CD14-positive monocyte (primary cell): ENCODE data around the gene LSM10. TPM values are rescaled to one million over a fixed set of nuclear protein-coding genes. Genes with fewer than 3 reads are reported as not detected.

ENCODE experiments used
- DNase-seq, 3 donors: peaks; one replicate each; pipeline ENCODE4 v3.0.0-alpha.2; 2011 to 2022
- H2AFZ ChIP-seq: 2 replicates; pipeline ENCODE4 v1.6.0; 2012; ENCODE audit warnings: mild to moderate bottlenecking, low read depth, low read length, inconsistent platforms; ENCODE audit not compliant: insufficient read depth, poor library complexity, severe bottlenecking
- H3K27ac ChIP-seq, 2 donors: 1 replicate in 1 of 2; 2 replicates in 1 of 2; pipeline ENCODE4 v1.5.1; 2012 to 2013; ENCODE audit warnings: low read length in 2 of 2, control low read depth in 1 of 2, inconsistent platforms in 1 of 2, low read depth in 1 of 2, mild to moderate bottlenecking in 1 of 2
- H3K27me3 ChIP-seq, 2 donors: one replicate each; pipeline versions ENCODE4 v1.6.0 to v1.6.1; 2011 to 2013; ENCODE audit warnings: low read length in 2 of 2; ENCODE audit not compliant: control insufficient read depth in 2 of 2, insufficient read depth in 2 of 2
- H3K36me3 ChIP-seq, 2 donors: replicated peaks in 1 of 2; 1 replicate in 1 of 2; 2 replicates in 1 of 2; pipeline versions ENCODE4 v1.5.1 to v1.6.1; 2012 to 2013; ENCODE audit warnings: low read length in 2 of 2, control low read depth in 1 of 2, inconsistent platforms in 1 of 2, mild to moderate bottlenecking in 1 of 2; ENCODE audit not compliant: insufficient read depth in 2 of 2, control insufficient read depth in 1 of 2
- H3K4me1 ChIP-seq, 2 donors: 1 replicate in 1 of 2; 2 replicates in 1 of 2; pipeline versions ENCODE4 v1.5.1 to v1.6.1; 2012 to 2013; ENCODE audit warnings: low read length in 2 of 2, control low read depth in 1 of 2, inconsistent platforms in 1 of 2, mild to moderate bottlenecking in 1 of 2, moderate library complexity in 1 of 2; ENCODE audit not compliant: insufficient read depth in 2 of 2, control insufficient read depth in 1 of 2
- H3K4me2 ChIP-seq: replicated peaks from 2 replicates; pipeline ENCODE3; 2012; ENCODE audit warnings: low read length, moderate library complexity, mild to moderate bottlenecking; ENCODE audit not compliant: poor library complexity, severe bottlenecking; ENCODE audit errors: extremely low read depth
- H3K4me3 ChIP-seq, 3 experiments: fragments of 200-600 bp in 1 of 3; sonication (generic) in 1 of 3; replicated peaks in 1 of 3; 1 replicate in 2 of 3; 2 replicates in 1 of 3; pipeline ENCODE4 v1.5.1; 2011 to 2013; ENCODE audit warnings: low read length in 3 of 3, mild to moderate bottlenecking in 3 of 3, control low read depth in 2 of 3, low read depth in 2 of 3, inconsistent platforms in 1 of 3, moderate library complexity in 1 of 3
- H3K79me2 ChIP-seq: 2 replicates; pipeline ENCODE4 v1.6.0; 2012; ENCODE audit warnings: mild to moderate bottlenecking, control low read depth, inconsistent platforms, low read length, moderate library complexity; ENCODE audit not compliant: insufficient read depth
- H3K9ac ChIP-seq: 2 replicates; pipeline ENCODE4 v1.6.0; 2017; ENCODE audit warnings: low read length, mild to moderate bottlenecking; ENCODE audit not compliant: insufficient read depth, poor library complexity, severe bottlenecking
- H3K9me3 ChIP-seq, 2 donors: replicated peaks in 1 of 2; 1 replicate in 1 of 2; 2 replicates in 1 of 2; pipeline versions ENCODE4 v1.5.1 to v1.6.1; 2012 to 2013; ENCODE audit warnings: low read length in 2 of 2, control low read depth in 1 of 2; ENCODE audit not compliant: control insufficient read depth in 1 of 2, insufficient read depth in 1 of 2
- H4K20me1 ChIP-seq: 2 replicates; pipeline ENCODE4 v1.6.0; 2012; ENCODE audit warnings: mild to moderate bottlenecking, low read length, control low read depth, moderate library complexity; ENCODE audit not compliant: insufficient read depth
- H3K27ac Mint-ChIP-seq, 7 donors: one replicate each; pipeline ENCODE4 v1.8.0; 2020; ENCODE audit warnings: mild to moderate bottlenecking in 7 of 7, mixed read lengths in 7 of 7, moderate library complexity in 6 of 7, inconsistent platforms in 2 of 7
- H3K27me3 Mint-ChIP-seq, 3 donors: one replicate each; pipeline ENCODE4 v1.8.0; 2021 to 2022; ENCODE audit warnings: low read depth in 3 of 3, mild to moderate bottlenecking in 3 of 3, mixed read lengths in 3 of 3, moderate library complexity in 3 of 3, inconsistent platforms in 1 of 3
- H3K36me3 Mint-ChIP-seq, 2 donors: one replicate each; pipeline ENCODE4 v1.8.0; 2020; ENCODE audit warnings: mixed read lengths in 2 of 2, inconsistent platforms in 1 of 2, mild to moderate bottlenecking in 1 of 2
- H3K4me1 Mint-ChIP-seq: one replicate; pipeline ENCODE4 v1.8.0; 2020; ENCODE audit warnings: mild to moderate bottlenecking, mixed read lengths
- H3K4me3 Mint-ChIP-seq, 2 donors: one replicate each; pipeline ENCODE4 v1.8.0; 2020; ENCODE audit warnings: mild to moderate bottlenecking in 2 of 2, mixed read lengths in 2 of 2, moderate library complexity in 1 of 2
- H3K9me3 Mint-ChIP-seq, 7 donors: one replicate each; pipeline ENCODE4 v1.8.0; 2020 to 2022; ENCODE audit warnings: mixed read lengths in 7 of 7, mild to moderate bottlenecking in 6 of 7, moderate library complexity in 6 of 7, inconsistent platforms in 2 of 7
- CTCF ChIP-seq: fragments of 200-600 bp; IDR thresholded peaks from one replicate; pipeline ENCODE4 v1.8.0; 2022; ENCODE audit warnings: antibody characterized with exemption, mild to moderate bottlenecking
- WGBS: methylation state at CpG from one replicate; pipeline ENCODE4 v1.1.5; 2013; ENCODE audit warnings: missing lambda C conversion rate; ENCODE audit not compliant: insufficient coverage; 5-methylcytosine and 5-hydroxymethylcytosine counted together
- intact Hi-C, 2 donors: fragments of 100-400 bp; cut with micrococcal nuclease; formaldehyde crosslinking; loops; one replicate each; pipeline versions ENCODE4 v1.15.0 to v1.15.1; 2023
- polyA plus RNA-seq, 3 donors: library from polyadenylated mRNA; depleted of rRNA in 1 of 3; unstranded in 2 of 3; stranded (reverse) in 1 of 3; fragments of 300-500 nt in 2 of 3; fragments of >200 nt in 1 of 3; fragmentation: Illumina TruSeq in 2 of 3; gene quantifications; 1 replicate in 2 of 3; 2 replicates in 1 of 3; pipeline ENCODE4 v1.2.3, GENCODE V29; 2012 to 2021
- small RNA-seq: library from RNA; depleted of rRNA; stranded (forward); fragments of <200 nt; gene quantifications from one replicate; pipeline ENCODE3, GENCODE V24; 2012; ENCODE audit warnings: low read depth; ENCODE audit not compliant: insufficient read length

The LSM10 gene
- polyA plus RNA-seq, 3 donors: 91.4 to 234 (median 224) TPM

DNA sequence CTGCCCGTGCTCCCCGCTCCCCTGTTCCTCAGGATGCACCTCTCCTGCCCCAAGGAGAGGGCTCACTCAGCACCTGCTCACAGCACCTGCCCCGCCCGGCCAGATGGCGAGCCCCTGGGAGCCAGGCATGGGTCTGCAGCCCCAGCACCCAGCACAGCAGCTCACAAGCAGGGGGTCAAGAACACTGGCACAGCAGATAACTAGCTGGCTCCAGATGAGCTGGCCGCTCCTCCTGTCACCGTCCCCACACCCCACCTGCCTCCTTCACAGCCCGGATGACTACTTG is 53.4 kb downstream of the LSM10 start:
- peaks cover 10% of the 10 kb centered on the region for H3K4me1 Mint-ChIP-seq
- peaks cover 73% of the 10 kb centered on the region for H4K20me1 ChIP-seq
- no peak overlapping the region for H3K4me3 Mint-ChIP-seq
- peaks cover 75 to 93% of the 10 kb centered on the region in 2 donors for H3K36me3 Mint-ChIP-seq
- H3K4me3 ChIP-seq: no peak overlapping the region
- intact Hi-C loops: loop anchor here in 1 of 2 donors (1.0 kb wide), 1 partner anchor 16 kb away; no protein-coding TSS in a partner anchor
- H3K9ac ChIP-seq: no peak overlapping the region
- no peak overlapping the region for H3K4me2 ChIP-seq
- H3K27me3 Mint-ChIP-seq: no peaks in the 10 kb centered on the region
- WGBS: 95% methylated on average over 8 of the region's 8 CpGs
- TF ChIP-seq CTCF: no peak
- no peak for DNase-seq
- H2AFZ ChIP-seq: no peak overlapping the region
- H3K27ac ChIP-seq: no peak overlapping the region
- no peaks in the 10 kb centered on the region for H3K27me3 ChIP-seq
- H3K4me1 ChIP-seq: peaks cover 7 to 11% of the 10 kb centered on the region in 2 donors
- H3K9me3 Mint-ChIP-seq: no peaks in the 10 kb centered on the region
- H3K79me2 ChIP-seq: no peaks in the 10 kb centered on the region
- H3K27ac Mint-ChIP-seq: no peak overlapping the region
- H3K9me3 ChIP-seq: no peaks in the 10 kb centered on the region
- H3K36me3 ChIP-seq: peaks cover 82 to 96% of the 10 kb centered on the region in 2 donors

GRCh38 chr1:36343651-36344394 is 53.9 kb downstream of the LSM10 start:
- Histone ChIP-seq H3K9ac (no peak overlapping the region), H3K4me1 (peaks cover 7 to 11% of the 10 kb centered on the region in 2 donors), H3K4me3 (no peak overlapping the region), H4K20me1 (peaks cover 73% of the 10 kb centered on the region), H3K9me3 (no peaks in the 10 kb centered on the region), H3K36me3 (peaks cover 79 to 91% of the 10 kb centered on the region in 2 donors), H3K79me2 (no peaks in the 10 kb centered on the region), H2AFZ (no peak overlapping the region), H3K27me3 (no peaks in the 10 kb centered on the region), H3K27ac (peak overlapping the region in 1 of 2 donors; percentile 56), H3K4me2 (no peak overlapping the region)
- WGBS: 92% methylated on average over 20 of the region's 24 CpGs
- Mint-ChIP-seq H3K4me3 (no peak overlapping the region), H3K4me1 (peaks cover 11% of the 10 kb centered on the region), H3K27me3 (no peaks in the 10 kb centered on the region), H3K36me3 (peaks cover 72 to 88% of the 10 kb centered on the region in 2 donors), H3K9me3 (no peaks in the 10 kb centered on the region), H3K27ac (peak overlapping the region in 3 of 7 donors; percentile 15 to 41 (median 36))
- intact Hi-C loops: loop anchor here (1.0 to 2.0 kb wide), 3 partner anchors 16 to 77 kb away; no protein-coding TSS in a partner anchor
- TF ChIP-seq CTCF: no peak
- DNase-seq: no peak

Small RNAs within 50 kb of the gene (small RNA-seq; reads per million reads assigned to genes)
- gene RNU4-27P: not detected
- not detected for gene SNORA63C

Other genes with a start within 250 kb of the LSM10 start
- gene TRAPPC3, start 248.4 kb downstream of the LSM10 start, polyA plus RNA-seq: 100 to 1,000 TPM in 2 of 3 donors, 10 to 100 TPM in 1; 61.1 to 136 (median 125) TPM
- gene MAP7D1, start 241.7 kb downstream of the LSM10 start, polyA plus RNA-seq: 100 to 1,000 TPM in 1 of 3 donors, 10 to 100 TPM in 2; 12.3 to 153 (median 13.6) TPM
- gene THRAP3, start 173.5 kb downstream of the LSM10 start, polyA plus RNA-seq: 10 to 100 TPM; 30.1 to 63.4 (median 35.7) TPM
- gene SH3D21, start 91.5 kb downstream of the LSM10 start, polyA plus RNA-seq: under 1 TPM in 1 of 3 donors, not detected in 2; 0.56 TPM
- 10 to 100 TPM; 13.7 to 19.1 (median 16.6) TPM for gene EVA1B, start 74.3 kb downstream of the LSM10 start, polyA plus RNA-seq
- gene STK40, start 12.0 kb downstream of the LSM10 start, polyA plus RNA-seq: 10 to 100 TPM; 40.2 to 65.9 (median 55.8) TPM
- gene OSCP1, start 52.5 kb upstream of the LSM10 start, polyA plus RNA-seq: under 1 TPM in 2 of 3 donors, not detected in 1; 0.12 to 0.82 TPM
- 10 to 100 TPM; 36.2 to 68.1 (median 66.4) TPM for gene MRPS15, start 66.5 kb upstream of the LSM10 start, polyA plus RNA-seq
- 1,000 to 10,000 TPM in 1 of 3 donors, 100 to 1,000 TPM in 2; 270 to 1,537 (median 447) TPM for gene CSF3R, start 85.0 kb upstream of the LSM10 start, polyA plus RNA-seq